Smooth muscle cell (in vitro differentiated cells): ENCODE results near the gene SHB. TPM values are rescaled to one million over a fixed set of nuclear protein-coding genes. Genes with fewer than 3 reads are reported as not detected.
"Not testable (repeated sequence)": the region's sequence is repeated elsewhere in the genome, so short reads cannot be mapped to it uniquely, and the experiment has no call there.

Experiments used
- DNase-seq: peaks from one replicate; lab custom pipeline; 2025; ENCODE audit not compliant: unreplicated experiment; lab: John Stamatoyannopoulos, UW
- H2AFZ ChIP-seq: fragments of 200-600 bp; sonication (generic); 2 replicates; pipeline ENCODE4 v1.6.0; 2016; ENCODE audit warnings: antibody characterized with exemption, low read depth, mild to moderate bottlenecking
- H3F3A ChIP-seq: fragments of 200-600 bp; sonication (generic); 2 replicates; pipeline ENCODE4 v1.6.0; 2017; ENCODE audit warnings: antibody characterized with exemption, low read depth
- H3K27ac ChIP-seq: fragments of 200-600 bp; sonication (generic); 2 replicates; pipeline ENCODE4 v1.5.1; 2016; ENCODE audit warnings: low read depth, mild to moderate bottlenecking
- H3K27me3 ChIP-seq: fragments of 200-600 bp; sonication (generic); 2 replicates; pipeline ENCODE4 v1.6.1; 2016; ENCODE audit warnings: low read depth, mild to moderate bottlenecking
- H3K36me3 ChIP-seq: fragments of 200-600 bp; sonication (generic); 2 replicates; pipeline ENCODE4 v1.5.1; 2016; ENCODE audit warnings: low read depth
- H3K4me1 ChIP-seq: fragments of 200-600 bp; sonication (generic); 2 replicates; pipeline ENCODE4 v1.5.1; 2016; ENCODE audit warnings: low read depth
- H3K4me2 ChIP-seq: fragments of 200-600 bp; sonication (generic); 2 replicates; pipeline ENCODE4 v1.6.0; 2016; ENCODE audit warnings: mild to moderate bottlenecking
- H3K4me3 ChIP-seq: fragments of 200-600 bp; sonication (generic); 2 replicates; pipeline ENCODE4 v1.5.1; 2016; ENCODE audit warnings: mild to moderate bottlenecking
- H3K79me2 ChIP-seq: fragments of 200-600 bp; sonication (generic); 2 replicates; pipeline ENCODE4 v1.6.0; 2016; ENCODE audit warnings: low read depth, mild to moderate bottlenecking
- H3K9ac ChIP-seq: fragments of 200-600 bp; sonication (generic); 2 replicates; pipeline ENCODE4 v1.6.0; 2016; ENCODE audit warnings: low read depth
- H3K9me3 ChIP-seq: fragments of 200-600 bp; sonication (generic); replicated peaks from 2 replicates; pipeline ENCODE4 v1.5.1; 2016; ENCODE audit warnings: low read depth
- H4K20me1 ChIP-seq: fragments of 200-600 bp; sonication (generic); 2 replicates; pipeline ENCODE4 v1.6.0; 2016; ENCODE audit warnings: low read depth
- WGBS: methylation state at CpG from one replicate; pipeline ENCODE4 v1.1.7; 2016; ENCODE audit warnings: low lambda C conversion rate; 5-methylcytosine and 5-hydroxymethylcytosine counted together
- polyA plus RNA-seq: library from polyadenylated mRNA; unstranded; fragments of >200 nt; fragmentation: Nextera tagmentation; extraction: Ambion mirVana; gene quantifications from 2 replicates; pipeline ENCODE4 v1.2.1, GENCODE V29; 2016
- total RNA-seq: library from RNA; depleted of rRNA; stranded (reverse); fragments of >200 nt; gene quantifications from 2 replicates; pipeline ENCODE4 v1.2.3, GENCODE V29; 2014
- TF ChIP-seq, protein P1 (sequence below): fragments of 200-600 bp; sonication (generic); IDR thresholded peaks from 2 replicates; pipeline ENCODE4 v1.5.1; 2017; ENCODE audit warnings: borderline replicate concordance, mild to moderate bottlenecking, antibody characterized with exemption; ENCODE audit not compliant: insufficient read depth, poor library complexity, severe bottlenecking

Gene SHB
- total and polyA plus RNA-seq, 2 experiments from 2014 or later: 16.4 to 32.4 TPM

DNA sequence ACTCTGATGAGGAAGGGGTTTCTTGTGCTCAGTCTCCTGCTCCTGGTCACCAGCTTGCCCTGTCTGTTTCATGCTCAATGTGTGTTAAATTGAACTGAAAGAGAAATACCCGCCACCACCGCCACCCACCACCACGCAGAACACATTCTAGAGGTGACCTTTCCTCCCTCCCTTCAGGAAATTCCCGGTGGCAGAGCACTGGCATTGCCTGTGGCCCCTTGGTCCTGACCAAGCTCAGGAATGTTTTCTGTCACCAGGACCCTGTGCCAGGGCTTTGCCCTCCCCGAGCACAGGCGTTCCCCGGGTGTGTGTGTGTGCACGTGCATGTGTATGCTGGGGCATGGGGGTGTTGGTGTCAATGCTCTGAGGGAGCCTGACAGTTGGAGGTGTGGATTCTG lies 154.9 kb downstream of the SHB start:
- H3K79me2 ChIP-seq: no peaks in the 10 kb centered on the region
- H3K9ac ChIP-seq: no peak overlapping the region
- no peak overlapping the region for H3K4me2 ChIP-seq
- no peaks in the 10 kb centered on the region for H3F3A ChIP-seq
- H4K20me1 ChIP-seq: no peaks in the 10 kb centered on the region
- H3K27ac ChIP-seq: no peak overlapping the region
- no peak overlapping the region for H3K4me3 ChIP-seq
- no peak for DNase-seq
- H3K36me3 ChIP-seq: peaks cover 3% of the 10 kb centered on the region
- 94% methylated on average over 8 of the region's 8 CpGs for WGBS
- H3K27me3 ChIP-seq: no peaks in the 10 kb centered on the region
- H2AFZ ChIP-seq: no peak overlapping the region
- TF ChIP-seq, protein P1, sequence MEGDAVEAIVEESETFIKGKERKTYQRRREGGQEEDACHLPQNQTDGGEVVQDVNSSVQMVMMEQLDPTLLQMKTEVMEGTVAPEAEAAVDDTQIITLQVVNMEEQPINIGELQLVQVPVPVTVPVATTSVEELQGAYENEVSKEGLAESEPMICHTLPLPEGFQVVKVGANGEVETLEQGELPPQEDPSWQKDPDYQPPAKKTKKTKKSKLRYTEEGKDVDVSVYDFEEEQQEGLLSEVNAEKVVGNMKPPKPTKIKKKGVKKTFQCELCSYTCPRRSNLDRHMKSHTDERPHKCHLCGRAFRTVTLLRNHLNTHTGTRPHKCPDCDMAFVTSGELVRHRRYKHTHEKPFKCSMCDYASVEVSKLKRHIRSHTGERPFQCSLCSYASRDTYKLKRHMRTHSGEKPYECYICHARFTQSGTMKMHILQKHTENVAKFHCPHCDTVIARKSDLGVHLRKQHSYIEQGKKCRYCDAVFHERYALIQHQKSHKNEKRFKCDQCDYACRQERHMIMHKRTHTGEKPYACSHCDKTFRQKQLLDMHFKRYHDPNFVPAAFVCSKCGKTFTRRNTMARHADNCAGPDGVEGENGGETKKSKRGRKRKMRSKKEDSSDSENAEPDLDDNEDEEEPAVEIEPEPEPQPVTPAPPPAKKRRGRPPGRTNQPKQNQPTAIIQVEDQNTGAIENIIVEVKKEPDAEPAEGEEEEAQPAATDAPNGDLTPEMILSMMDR: no peak
- H3K4me1 ChIP-seq: no peaks in the 10 kb centered on the region
- H3K9me3 ChIP-seq: no peaks in the 10 kb centered on the region

DNA sequence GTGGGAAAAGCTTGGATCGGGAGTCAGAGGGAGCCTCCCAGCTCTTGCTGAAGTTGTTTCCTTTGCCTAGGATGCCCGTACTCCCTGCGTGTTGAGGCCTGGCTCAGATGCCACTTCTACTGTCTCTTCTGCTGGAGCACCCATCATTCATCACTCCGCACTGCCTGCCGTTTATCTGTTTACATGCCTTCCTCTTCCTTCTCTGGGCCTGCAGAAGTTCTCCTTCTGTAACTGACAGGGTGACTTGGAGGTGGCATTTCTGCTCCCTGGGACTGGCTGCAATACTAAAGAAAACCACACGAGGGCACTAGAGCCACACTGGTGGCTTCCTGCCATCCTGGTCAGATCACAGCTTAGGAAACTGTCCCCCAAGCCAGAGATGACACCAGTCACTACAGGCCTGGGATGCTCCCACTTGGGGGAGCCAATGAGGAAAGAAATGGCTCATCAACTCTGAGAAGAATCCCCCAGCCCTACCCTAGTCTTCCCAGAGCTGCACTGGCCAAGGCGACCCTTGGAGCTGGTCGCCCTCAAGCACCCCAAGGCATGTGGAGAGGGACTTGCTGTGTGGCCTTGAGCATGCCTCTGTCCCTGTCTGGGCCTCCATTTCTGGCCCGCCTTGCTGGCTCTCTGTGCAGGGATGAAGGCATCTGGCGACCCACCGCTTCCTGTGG lies 155.4 kb downstream of the SHB start:
- no peak overlapping the region for H3K9ac ChIP-seq
- no peak overlapping the region for H2AFZ ChIP-seq
- H3K4me2 ChIP-seq: no peak overlapping the region
- H3K4me3 ChIP-seq: no peak overlapping the region
- no peaks in the 10 kb centered on the region for H3K9me3 ChIP-seq
- peak; percentile 78 for DNase-seq
- no peaks in the 10 kb centered on the region for H3K79me2 ChIP-seq
- H3K27ac ChIP-seq: no peak overlapping the region
- H3F3A ChIP-seq: no peaks in the 10 kb centered on the region
- H3K4me1 ChIP-seq: no peaks in the 10 kb centered on the region
- TF ChIP-seq, protein P1: peak; percentile 96
- 62% methylated on average over 11 of the region's 11 CpGs for WGBS
- H3K27me3 ChIP-seq: no peaks in the 10 kb centered on the region
- peaks cover 3% of the 10 kb centered on the region for H3K36me3 ChIP-seq
- no peaks in the 10 kb centered on the region for H4K20me1 ChIP-seq

DNA sequence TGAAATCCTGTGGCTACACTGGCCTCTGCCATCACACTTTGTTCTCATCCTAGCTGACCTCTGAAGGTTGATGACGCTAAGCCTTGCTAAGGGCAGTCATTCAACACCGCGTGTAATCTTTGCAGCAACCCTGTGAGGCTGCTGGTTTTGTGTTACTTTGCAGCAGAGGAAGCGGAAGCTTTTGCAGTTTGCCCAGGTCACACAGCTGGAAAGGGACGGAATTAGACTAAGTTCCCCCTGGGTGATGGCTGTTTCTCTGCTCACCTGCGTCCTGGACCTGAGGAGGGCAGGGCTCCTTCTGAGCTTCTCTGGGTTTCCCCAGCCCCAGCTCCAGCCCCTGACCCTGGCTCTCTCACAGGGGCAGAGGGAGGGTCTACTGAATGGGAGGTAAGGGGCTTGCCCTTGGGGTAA lies 157.8 kb downstream of the SHB start:
- 88% methylated on average over 6 of the region's 6 CpGs for WGBS
- no peaks in the 10 kb centered on the region for H3K36me3 ChIP-seq
- no peaks in the 10 kb centered on the region for H3K9me3 ChIP-seq
- no peaks in the 10 kb centered on the region for H4K20me1 ChIP-seq
- no peak overlapping the region for H3K9ac ChIP-seq
- no peak for DNase-seq
- no peak overlapping the region for H2AFZ ChIP-seq
- TF ChIP-seq, protein P1: no peak
- no peaks in the 10 kb centered on the region for H3K27me3 ChIP-seq
- H3F3A ChIP-seq: no peaks in the 10 kb centered on the region
- no peaks in the 10 kb centered on the region for H3K79me2 ChIP-seq
- no peaks in the 10 kb centered on the region for H3K4me1 ChIP-seq
- no peak overlapping the region for H3K4me3 ChIP-seq
- no peak overlapping the region for H3K4me2 ChIP-seq
- H3K27ac ChIP-seq: no peak overlapping the region

DNA sequence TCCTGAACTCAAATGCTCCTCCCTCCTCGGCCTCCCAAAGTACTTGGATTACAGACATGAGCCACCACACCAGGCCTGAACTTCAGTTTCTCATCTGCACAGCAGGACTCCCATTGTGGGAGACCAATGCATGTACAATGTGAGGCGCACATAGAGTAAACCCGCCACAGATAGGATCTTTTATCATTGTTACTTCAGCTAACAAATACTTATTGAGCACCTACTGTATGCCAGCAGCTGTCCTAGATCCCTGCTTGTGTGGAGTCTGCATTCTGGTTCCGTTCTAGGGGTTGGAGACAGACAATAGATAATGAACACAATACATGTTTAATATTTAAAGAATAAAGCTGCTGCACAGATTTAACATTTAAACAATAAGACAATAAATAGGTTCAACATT lies 158.8 kb downstream of the SHB start:
- WGBS: 98% methylated on average over 4 of the region's 4 CpGs
- Histone ChIP-seq H3K27ac (no peak overlapping the region), H3K36me3 (no peaks in the 10 kb centered on the region), H3K4me2 (no peak overlapping the region), H3F3A (no peaks in the 10 kb centered on the region), H3K9me3 (no peaks in the 10 kb centered on the region), H3K79me2 (no peaks in the 10 kb centered on the region), H4K20me1 (no peaks in the 10 kb centered on the region), H2AFZ (no peak overlapping the region), H3K4me1 (no peaks in the 10 kb centered on the region), H3K27me3 (no peaks in the 10 kb centered on the region), H3K9ac (no peak overlapping the region), H3K4me3 (no peak overlapping the region)
- TF ChIP-seq, protein P1: no peak
- DNase-seq: no peak

DNA sequence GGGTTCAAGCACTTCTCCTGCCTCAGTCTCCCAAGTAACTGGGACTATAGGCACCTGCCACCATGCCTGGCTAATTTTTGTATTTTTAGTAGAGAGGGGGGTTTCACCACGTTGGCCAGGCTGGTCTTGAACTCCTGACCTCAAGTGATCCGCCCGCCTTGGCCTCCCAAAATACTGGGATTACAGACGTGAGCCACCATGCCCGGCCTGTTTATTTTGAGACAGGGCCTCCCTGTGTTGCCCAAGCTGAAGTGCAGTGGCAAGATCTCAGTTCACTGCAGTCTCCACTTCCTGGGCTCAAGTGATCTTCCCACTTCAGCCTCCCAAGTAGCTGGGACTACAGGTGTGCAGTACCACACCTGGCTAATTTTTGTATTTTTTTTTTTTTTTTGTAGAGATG lies 159.2 kb downstream of the SHB start:
- not testable (repeated sequence) for H3F3A ChIP-seq, H3K4me3 ChIP-seq, H3K4me1 ChIP-seq, H4K20me1 ChIP-seq, H3K27ac ChIP-seq, H3K36me3 ChIP-seq, H3K27me3 ChIP-seq, H3K79me2 ChIP-seq, H3K4me2 ChIP-seq, H2AFZ ChIP-seq, H3K9me3 ChIP-seq, DNase-seq, H3K9ac ChIP-seq
- 95% methylated on average over 5 of the region's 5 CpGs for WGBS
